IMR-90 (cell line): ENCODE data around the gene MLLT3. TPM values are rescaled to one million over a fixed set of nuclear protein-coding genes. Genes with fewer than 3 reads are reported as not detected.
A peak's percentile ranks its signal among the peaks of the same experiment; 100 is the strongest.

Source experiments
- ATAC-seq: fragments of 200-7000 bp; cut with Tn5 transposase; 2 replicates; pipeline ENCODE4 v1.9.1; 2020; ENCODE audit warnings: low read depth, mild to moderate bottlenecking, moderate library complexity
- BruUV-seq: library from RNA; stranded (reverse); fragments of 400-500 nt; replicated peaks from 2 replicates; lab custom pipeline; 2021; lab: Mats Ljungman, UMichigan
- CTCF ChIA-PET: fragments of 300-600 bp; formaldehyde crosslinking; extraction: SDS; loops from one replicate; lab custom pipeline; 2021; ENCODE audit warnings: antibody characterized with exemption; lab: Yijun Ruan, JAX
- POLR2A ChIA-PET: fragments of 300-600 bp; sonication (Branson Sonifier 250); formaldehyde crosslinking; loops from one replicate; lab custom pipeline; 2022; ENCODE audit warnings: antibody characterized with exemption; ENCODE audit not compliant: unreplicated experiment; lab: Charles Lee
- DNase-seq: peaks from one replicate; pipeline ENCODE4 v3.0.0; 2013
- H2AFZ ChIP-seq: replicated peaks from 2 replicates; pipeline ENCODE3; 2013; ENCODE audit warnings: low read length, mild to moderate bottlenecking; ENCODE audit not compliant: poor library complexity
- H2AK5ac ChIP-seq: 2 replicates; pipeline ENCODE4 v1.6.1; 2013; ENCODE audit warnings: low read depth, low read length, inconsistent platforms
- H2AK9ac ChIP-seq: replicated peaks from 2 replicates; pipeline ENCODE3; 2013; ENCODE audit warnings: mild to moderate bottlenecking, low read depth, low read length, moderate library complexity; ENCODE audit not compliant: poor library complexity
- H2BK120ac ChIP-seq: 2 replicates; pipeline ENCODE4 v1.6.1; 2013; ENCODE audit warnings: low read depth, low read length, inconsistent platforms
- H2BK15ac ChIP-seq: 3 replicates; pipeline ENCODE4 v1.6.1; 2013; ENCODE audit warnings: low read depth, low read length, inconsistent platforms
- H2BK20ac ChIP-seq: 2 replicates; pipeline ENCODE4 v1.6.1; 2013; ENCODE audit warnings: low read depth, mild to moderate bottlenecking, inconsistent platforms, low read length, moderate library complexity
- H2BK5ac ChIP-seq: 2 replicates; pipeline ENCODE4 v1.6.1; 2013; ENCODE audit warnings: mild to moderate bottlenecking, low read depth, low read length, inconsistent platforms; ENCODE audit not compliant: poor library complexity, severe bottlenecking
- H3K14ac ChIP-seq: replicated peaks from 2 replicates; pipeline ENCODE4 v1.6.1; 2013; ENCODE audit warnings: low read depth, low read length, inconsistent platforms
- H3K18ac ChIP-seq: 2 replicates; pipeline ENCODE4 v1.6.1; 2013; ENCODE audit warnings: low read depth, low read length, control low read depth
- H3K23ac ChIP-seq: 2 replicates; pipeline ENCODE4 v1.6.1; 2013; ENCODE audit warnings: low read depth, low read length, inconsistent platforms
- H3K27ac ChIP-seq: 2 replicates; pipeline ENCODE4 v1.5.1; 2013; ENCODE audit warnings: mild to moderate bottlenecking, control low read depth, low read length; ENCODE audit not compliant: insufficient read depth
- H3K27me3 ChIP-seq: 2 replicates; pipeline ENCODE4 v1.6.1; 2013; ENCODE audit warnings: low read length; ENCODE audit not compliant: control insufficient read depth, insufficient read depth
- H3K36me3 ChIP-seq: 2 replicates; pipeline ENCODE4 v1.6.1; 2013; ENCODE audit warnings: low read length, mixed read lengths; ENCODE audit not compliant: control insufficient read depth, insufficient read depth
- H3K4ac ChIP-seq: 2 replicates; pipeline ENCODE4 v1.6.1; 2013; ENCODE audit warnings: low read depth, low read length, inconsistent platforms
- H3K4me1 ChIP-seq: 2 replicates; pipeline ENCODE4 v1.6.1; 2013; ENCODE audit warnings: low read length, mixed read lengths; ENCODE audit not compliant: control insufficient read depth, insufficient read depth
- H3K4me2 ChIP-seq: 2 replicates; pipeline ENCODE4 v1.6.1; 2013; ENCODE audit warnings: low read depth, mild to moderate bottlenecking, control low read depth, low read length, moderate library complexity
- H3K4me3 ChIP-seq: 2 replicates; pipeline ENCODE4 v1.5.1; 2013; ENCODE audit warnings: low read depth, mild to moderate bottlenecking, control low read depth, low read length, moderate library complexity; ENCODE audit not compliant: insufficient read depth
- H3K56ac ChIP-seq: 2 replicates; pipeline ENCODE4 v1.6.1; 2013; ENCODE audit warnings: low read length, inconsistent platforms; ENCODE audit not compliant: insufficient read depth; ENCODE audit errors: extremely low read depth
- H3K79me1 ChIP-seq, 2 experiments: 2 replicates each; pipeline ENCODE4 v1.6.1; 2013; ENCODE audit warnings: low read length in 2 of 2, inconsistent platforms in 1 of 2, low read depth in 1 of 2
- H3K9ac ChIP-seq: 2 replicates; pipeline ENCODE4 v1.6.1; 2013; ENCODE audit warnings: low read depth, low read length, control low read depth
- H3K9me1 ChIP-seq: 2 replicates; pipeline ENCODE4 v1.6.1; 2013; ENCODE audit warnings: low read length, inconsistent platforms; ENCODE audit not compliant: insufficient read depth
- H3K9me3 ChIP-seq: 2 replicates; pipeline ENCODE4 v1.6.1; 2013; ENCODE audit warnings: low read length; ENCODE audit not compliant: control insufficient read depth, insufficient read depth
- H4K20me1 ChIP-seq: 2 replicates; pipeline ENCODE4 v1.6.1; 2013; ENCODE audit warnings: low read length, inconsistent platforms; ENCODE audit not compliant: insufficient read depth
- H4K5ac ChIP-seq: 2 replicates; pipeline ENCODE4 v1.6.1; 2013; ENCODE audit warnings: mild to moderate bottlenecking, low read depth, low read length, control low read depth
- H4K8ac ChIP-seq, 2 experiments: 2 replicates each; pipeline ENCODE4 v1.6.1; 2013; ENCODE audit warnings: low read depth in 2 of 2, low read length in 2 of 2, control low read depth in 1 of 2, inconsistent platforms in 1 of 2
- H4K91ac ChIP-seq: 2 replicates; pipeline ENCODE4 v1.6.1; 2013; ENCODE audit warnings: low read depth, low read length, inconsistent platforms; ENCODE audit not compliant: insufficient read depth
- BHLHE40 ChIP-seq: fragments of 150-350 bp; IDR thresholded peaks from 2 replicates; pipeline ENCODE4 v1.6.1; 2016; ENCODE audit warnings: mild to moderate bottlenecking, low read depth, low read length
- CHD1 ChIP-seq: IDR thresholded peaks from 2 replicates; pipeline ENCODE4 v1.6.1; 2012; ENCODE audit warnings: low read depth, low read length, improper control_type of control experiment
- POLR2A ChIP-seq: IDR thresholded peaks from 2 replicates; pipeline ENCODE4 v1.6.1; 2012; ENCODE audit warnings: mild to moderate bottlenecking, low read depth, low read length
- RCOR1 ChIP-seq: IDR thresholded peaks from 2 replicates; pipeline ENCODE4 v1.6.1; 2012; ENCODE audit warnings: mild to moderate bottlenecking, low read length, improper control_type of control experiment; ENCODE audit not compliant: insufficient replicate concordance
- WGBS, 2 experiments: methylation state at CpG; one replicate each; pipeline versions ENCODE4 v1.1.5 to v1.1.7; 2013; ENCODE audit warnings: missing lambda C conversion rate in 2 of 2; ENCODE audit not compliant: insufficient read length in 1 of 2; ENCODE audit errors: extremely low coverage in 2 of 2; 5-methylcytosine and 5-hydroxymethylcytosine counted together
- dilution Hi-C: fragments of 300-500 bp; cut with HindIII; formaldehyde crosslinking; loops from one replicate; pipeline ENCODE4 v1.14.3; 2018; ENCODE audit warnings: low sequenced_read_pairs; ENCODE audit not compliant: unreplicated experiment
- in situ Hi-C: fragments of 300-500 bp; cut with MboI; formaldehyde crosslinking; loops from 3 replicates; pipeline ENCODE4 v1.14.3; 2019; ENCODE audit warnings: low sequenced_read_pairs, inconsistent platforms, mixed read lengths
- intact Hi-C: fragments of 100-400 bp; cut with micrococcal nuclease; formaldehyde crosslinking; loops from 2 replicates; pipeline ENCODE4 v1.10.0; 2022
- polyA plus RNA-seq, 3 experiments: library from polyadenylated mRNA; depleted of rRNA; stranded (reverse); fragments of >200 nt; gene quantifications; 2 replicates each; pipeline ENCODE4 v1.2.3, GENCODE V29; 2012; ENCODE audit warnings: low replicate concordance in 1 of 3
- total RNA-seq: library from RNA; depleted of rRNA; stranded (reverse); fragments of >200 nt; gene quantifications from 2 replicates; pipeline ENCODE4 v1.2.3, GENCODE V29; 2012
- TF ChIP-seq, protein P1 (sequence below): conservative IDR thresholded peaks from 2 replicates; pipeline ENCODE4 v1.5.1; 2012; ENCODE audit warnings: mild to moderate bottlenecking, low read depth, low read length, improper control_type of control experiment

Gene MLLT3
- total and polyA plus RNA-seq, 2 of the 4 experiments (the other 2 are of a cell fraction), result 10.4 to 21.1 TPM

DNA sequence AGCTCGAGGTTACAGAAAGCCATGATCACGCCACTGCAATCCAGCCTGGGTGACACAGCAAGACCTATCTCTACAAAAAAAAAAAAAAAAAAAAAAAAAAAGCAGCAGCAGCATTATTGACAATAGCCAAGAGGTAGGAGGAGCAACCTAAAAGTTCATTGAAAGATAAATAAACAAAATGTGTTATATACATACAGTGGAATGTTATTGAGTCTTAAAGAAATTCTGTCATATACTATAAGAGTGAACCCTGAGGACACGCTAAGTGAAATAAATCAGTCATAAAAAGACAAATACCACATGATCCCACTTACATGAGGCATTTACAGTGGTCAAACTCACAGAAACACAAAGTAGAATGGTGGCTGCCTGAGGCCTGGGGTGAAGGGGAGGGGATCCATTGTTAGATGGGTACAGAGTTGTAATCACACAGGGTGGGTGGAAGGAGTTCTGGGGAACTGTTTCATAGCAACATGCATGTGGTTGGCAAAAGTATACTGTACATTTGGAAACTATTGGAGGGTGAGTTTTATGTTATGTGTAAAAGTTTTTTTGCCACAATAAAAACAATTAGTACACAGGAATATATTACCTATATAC is 77.2 kb downstream of the MLLT3 start:
- POLR2A ChIA-PET, result no interaction called here
- no CpG with 5 or more reads among the region's 3 CpGs for WGBS, 2 experiments
- H4K5ac ChIP-seq, result no peak overlapping the region

More for the DNA sequence above, 77.2 kb downstream of the MLLT3 start:
- H3K79me1 ChIP-seq, result peaks cover 18 to 40% of the 10 kb centered on the region in 2 experiments
- no peak overlapping the region for H3K27ac ChIP-seq
- dilution Hi-C loops (no loop called here), in situ Hi-C loops (no loop called here), intact Hi-C loops (no loop called here)
- CTCF ChIA-PET, result interaction anchor here (0.6 kb wide), 1 partner anchor 441 kb away, joined by 3 read pairs; no protein-coding TSS in a partner anchor
- no peak overlapping the region for H3K23ac ChIP-seq
- H3K9ac ChIP-seq, result no peak overlapping the region
- H3K4ac ChIP-seq, result no peak overlapping the region
- peaks cover 4% of the 10 kb centered on the region; the same call in 1 of the 2 replicates for H3K4me1 ChIP-seq
- no peak overlapping the region for H3K4me2 ChIP-seq
- no peak overlapping the region for H2BK120ac ChIP-seq
- BruUV-seq, result no TSS peak
- H2BK15ac ChIP-seq, result no peak overlapping the region
- H2BK20ac ChIP-seq, result no peak overlapping the region
- no peak for ATAC-seq
- H3K56ac ChIP-seq, result no peak overlapping the region
- no peak overlapping the region for H2AFZ ChIP-seq
- H4K91ac ChIP-seq, result no peak overlapping the region
- H2AK5ac ChIP-seq, result no peak overlapping the region
- TF ChIP-seq, protein P1, sequence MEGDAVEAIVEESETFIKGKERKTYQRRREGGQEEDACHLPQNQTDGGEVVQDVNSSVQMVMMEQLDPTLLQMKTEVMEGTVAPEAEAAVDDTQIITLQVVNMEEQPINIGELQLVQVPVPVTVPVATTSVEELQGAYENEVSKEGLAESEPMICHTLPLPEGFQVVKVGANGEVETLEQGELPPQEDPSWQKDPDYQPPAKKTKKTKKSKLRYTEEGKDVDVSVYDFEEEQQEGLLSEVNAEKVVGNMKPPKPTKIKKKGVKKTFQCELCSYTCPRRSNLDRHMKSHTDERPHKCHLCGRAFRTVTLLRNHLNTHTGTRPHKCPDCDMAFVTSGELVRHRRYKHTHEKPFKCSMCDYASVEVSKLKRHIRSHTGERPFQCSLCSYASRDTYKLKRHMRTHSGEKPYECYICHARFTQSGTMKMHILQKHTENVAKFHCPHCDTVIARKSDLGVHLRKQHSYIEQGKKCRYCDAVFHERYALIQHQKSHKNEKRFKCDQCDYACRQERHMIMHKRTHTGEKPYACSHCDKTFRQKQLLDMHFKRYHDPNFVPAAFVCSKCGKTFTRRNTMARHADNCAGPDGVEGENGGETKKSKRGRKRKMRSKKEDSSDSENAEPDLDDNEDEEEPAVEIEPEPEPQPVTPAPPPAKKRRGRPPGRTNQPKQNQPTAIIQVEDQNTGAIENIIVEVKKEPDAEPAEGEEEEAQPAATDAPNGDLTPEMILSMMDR, result no peak
- TF ChIP-seq POLR2A, result no peak
- TF ChIP-seq RCOR1, result no peak
- TF ChIP-seq CHD1, result no peak
- TF ChIP-seq BHLHE40, result no peak
- no peaks in the 10 kb centered on the region for H3K27me3 ChIP-seq
- peaks cover 5% of the 10 kb centered on the region for H3K9me3 ChIP-seq
- DNase-seq, result no peak
- H2BK5ac ChIP-seq, result no peak overlapping the region
- no peaks in the 10 kb centered on the region for H3K36me3 ChIP-seq
- H2AK9ac ChIP-seq, result no peak overlapping the region
- no peak overlapping the region for H3K18ac ChIP-seq
- H4K8ac ChIP-seq, result no peak overlapping the region
- no peaks in the 10 kb centered on the region; the same call in 1 of the 2 replicates for H3K9me1 ChIP-seq
- H3K4me3 ChIP-seq, result no peak overlapping the region
- peak overlapping the region; percentile 66; the same call in 1 of the 2 replicates for H3K14ac ChIP-seq
- H4K20me1 ChIP-seq, result no peaks in the 10 kb centered on the region; the same call in 1 of the 2 replicates
